Activated CD8-positive, alpha-beta memory T cell treated with anti-CD3 and anti-CD28 coated beads, Interleukin-2, amount 50 U/mL, for 4 hours (primary cell): ENCODE measurements around the gene PCDHGB6.
"Not testable (repeated sequence)": the region's sequence is repeated elsewhere in the genome, so short reads cannot be mapped to it uniquely, and the experiment has no call there.

Experiments
- DNase-seq: peaks from one replicate; pipeline ENCODE4 v3.0.0-alpha.2; 2020

Gene PCDHGB6

DNA sequence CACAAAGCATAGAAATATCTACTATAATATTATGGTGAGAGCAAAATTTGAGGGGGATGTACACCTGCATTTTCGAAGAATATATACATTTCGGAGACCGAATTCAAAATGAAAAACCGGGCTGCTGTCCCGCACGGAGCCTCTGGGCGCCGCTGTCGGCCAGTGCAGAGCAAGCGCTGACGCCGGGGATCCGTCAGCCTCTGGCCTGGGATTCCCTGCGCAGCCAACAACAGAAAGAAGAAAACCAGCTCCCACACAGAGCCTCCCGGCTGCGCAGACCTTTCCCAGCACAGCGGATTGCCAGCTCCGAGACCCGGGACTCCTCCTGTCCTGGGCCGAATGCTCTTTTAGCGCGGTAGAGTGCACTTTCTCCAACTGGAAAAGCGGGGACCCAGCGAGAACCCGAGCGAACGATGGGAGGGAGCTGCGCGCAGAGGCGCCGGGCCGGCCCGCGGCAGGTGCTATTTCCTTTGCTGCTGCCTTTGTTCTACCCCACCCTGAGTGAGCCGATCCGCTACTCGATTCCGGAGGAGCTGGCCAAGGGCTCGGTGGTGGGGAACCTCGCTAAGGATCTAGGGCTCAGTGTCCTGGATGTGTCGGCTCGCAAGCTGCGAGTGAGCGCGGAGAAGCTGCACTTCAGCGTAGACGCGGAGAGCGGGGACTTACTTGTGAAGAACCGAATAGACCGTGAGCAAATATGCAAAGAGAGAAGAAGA lies at the start of gene PCDHGB6:
Gene PCDHGB6 (plus strand): TSS at position 232 of the 716 bp plus-strand sequence. CDS start 182 bp downstream, at position 414.
- DNase-seq: not testable (repeated sequence)

DNA sequence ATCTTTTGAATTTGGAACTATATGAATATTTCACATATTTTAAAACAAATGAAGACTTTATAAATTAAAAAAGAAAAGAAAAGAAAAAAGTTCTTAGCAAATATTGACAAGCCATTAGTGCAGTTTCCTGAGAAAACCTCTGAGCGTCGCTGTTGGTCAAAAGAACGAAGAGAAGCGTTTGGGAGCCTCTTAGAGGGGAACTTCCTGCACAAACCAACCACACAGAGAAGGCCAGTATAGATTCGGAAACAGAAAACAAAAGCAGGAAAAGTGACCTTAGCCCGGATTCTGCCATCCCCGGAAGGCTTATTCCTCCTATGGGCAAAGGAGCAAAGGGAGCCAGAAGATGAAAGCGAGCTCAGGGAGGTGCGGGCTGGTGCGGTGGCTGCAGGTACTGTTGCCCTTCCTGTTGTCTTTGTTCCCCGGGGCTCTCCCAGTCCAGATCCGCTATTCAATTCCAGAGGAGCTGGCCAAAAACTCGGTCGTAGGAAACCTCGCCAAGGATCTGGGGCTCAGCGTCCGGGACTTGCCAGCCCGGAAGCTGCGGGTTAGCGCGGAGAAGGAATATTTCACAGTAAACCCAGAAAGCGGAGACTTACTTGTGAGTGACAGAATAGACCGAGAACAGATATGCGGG lies 47.9 kb upstream of the PCDHGB6 start, which contains the start of gene PCDHGB2:
Gene PCDHGB2 (plus strand): TSS at position 205 of the 637 bp plus-strand sequence. CDS start 142 bp downstream, at position 347.
- DNase-seq: no peak

DNA sequence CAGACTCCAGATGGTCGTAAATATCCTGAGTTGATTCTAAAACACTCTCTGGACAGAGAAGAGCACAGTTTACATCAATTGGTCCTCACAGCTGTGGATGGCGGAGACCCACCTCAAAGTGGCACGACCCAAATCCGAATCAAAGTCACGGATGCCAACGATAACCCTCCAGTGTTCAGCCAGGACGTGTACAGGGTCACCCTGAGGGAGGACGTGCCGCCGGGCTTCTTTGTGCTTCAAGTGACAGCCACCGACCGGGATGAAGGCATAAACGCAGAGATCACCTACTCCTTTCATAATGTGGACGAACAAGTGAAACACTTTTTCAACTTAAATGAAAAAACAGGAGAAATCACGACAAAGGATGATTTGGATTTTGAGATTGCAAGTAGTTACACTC lies 47.1 kb upstream of the PCDHGB6 start:
- DNase-seq: no peak

DNA sequence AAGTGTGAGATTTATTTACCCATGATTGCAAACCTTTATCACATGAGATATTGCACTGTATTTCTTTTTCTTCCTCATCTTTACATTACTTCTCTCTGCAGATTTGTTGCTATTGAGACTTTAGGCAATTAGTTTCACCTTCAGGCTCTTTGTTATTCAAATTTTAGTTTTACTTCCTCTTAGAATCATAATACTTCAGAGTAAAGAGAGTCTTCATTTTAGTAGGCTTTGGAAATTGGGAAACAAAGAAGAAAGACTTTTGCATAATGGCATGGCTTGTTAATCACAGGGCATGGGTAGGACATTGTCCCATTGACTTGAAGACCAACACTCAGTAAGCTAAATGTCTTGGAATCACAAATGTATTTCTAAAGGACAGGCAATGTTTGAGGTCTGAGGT lies 45.1 kb upstream of the PCDHGB6 start:
- no peak for DNase-seq

DNA sequence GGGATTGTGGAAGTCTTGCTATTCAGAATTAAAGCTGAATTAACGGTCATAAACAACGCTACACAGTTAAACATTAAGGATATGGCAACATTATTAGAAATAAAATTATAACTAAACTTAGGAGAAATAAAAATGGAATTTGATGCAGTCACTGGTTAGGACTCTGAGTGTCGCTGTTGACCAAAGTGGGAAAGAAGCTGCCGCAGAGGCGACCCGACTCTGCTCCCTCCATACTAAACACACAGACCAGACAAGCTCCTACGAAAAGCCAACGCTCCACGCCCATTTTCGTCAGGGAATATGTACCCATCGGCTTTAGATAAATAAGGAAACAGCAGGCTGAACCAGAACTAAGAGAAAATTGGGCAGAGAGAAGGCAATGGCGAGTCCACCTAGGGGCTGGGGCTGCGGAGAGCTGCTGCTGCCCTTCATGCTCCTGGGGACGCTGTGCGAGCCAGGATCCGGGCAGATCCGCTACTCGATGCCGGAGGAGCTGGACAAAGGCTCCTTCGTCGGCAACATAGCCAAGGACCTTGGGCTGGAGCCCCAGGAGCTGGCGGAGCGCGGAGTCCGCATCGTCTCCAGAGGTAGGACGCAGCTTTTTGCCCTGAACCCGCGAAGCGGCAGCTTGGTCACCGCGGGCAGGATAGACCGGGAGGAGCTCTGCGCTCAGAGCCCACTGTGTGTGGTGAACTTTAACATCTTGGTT lies 43.7 kb upstream of the PCDHGB6 start, which contains the start of gene PCDHGA5:
Gene PCDHGA5 (plus strand): TSS at position 211 of the 709 bp plus-strand sequence. CDS start 169 bp downstream, at position 380.
- no peak for DNase-seq

DNA sequence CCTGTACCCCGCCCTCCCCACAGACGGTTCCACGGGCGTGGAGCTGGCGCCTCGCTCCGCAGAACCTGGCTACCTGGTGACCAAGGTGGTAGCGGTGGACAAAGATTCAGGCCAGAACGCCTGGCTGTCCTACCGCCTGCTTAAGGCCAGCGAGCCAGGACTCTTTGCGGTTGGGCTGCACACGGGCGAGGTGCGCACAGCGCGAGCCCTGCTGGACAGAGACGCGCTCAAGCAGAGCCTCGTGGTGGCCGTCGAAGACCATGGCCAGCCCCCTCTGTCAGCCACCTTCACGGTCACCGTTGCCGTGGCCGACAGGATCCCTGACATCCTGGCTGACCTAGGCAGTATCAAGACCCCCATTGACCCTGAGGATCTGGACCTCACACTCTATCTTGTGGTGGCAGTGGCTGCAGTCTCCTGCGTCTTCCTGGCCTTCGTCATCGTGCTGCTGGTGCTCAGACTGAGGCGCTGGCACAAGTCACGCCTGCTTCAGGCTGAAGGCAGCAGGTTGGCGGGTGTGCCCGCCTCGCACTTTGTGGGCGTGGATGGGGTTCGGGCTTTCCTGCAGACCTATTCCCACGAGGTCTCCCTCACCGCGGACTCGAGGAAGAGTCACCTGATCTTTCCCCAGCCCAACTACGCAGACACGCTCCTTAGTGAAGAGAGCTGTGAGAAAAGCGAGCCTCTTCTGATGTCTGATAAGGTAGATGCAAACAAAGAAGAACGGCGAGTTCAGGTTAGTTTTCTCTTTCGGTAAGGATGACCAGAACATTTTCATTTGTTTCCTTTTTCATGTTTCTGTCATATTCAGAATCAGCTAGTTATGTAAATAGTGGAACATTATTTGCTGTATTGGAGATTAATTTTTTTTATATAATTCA lies 41.6 kb upstream of the PCDHGB6 start:
- no peak for DNase-seq

DNA sequence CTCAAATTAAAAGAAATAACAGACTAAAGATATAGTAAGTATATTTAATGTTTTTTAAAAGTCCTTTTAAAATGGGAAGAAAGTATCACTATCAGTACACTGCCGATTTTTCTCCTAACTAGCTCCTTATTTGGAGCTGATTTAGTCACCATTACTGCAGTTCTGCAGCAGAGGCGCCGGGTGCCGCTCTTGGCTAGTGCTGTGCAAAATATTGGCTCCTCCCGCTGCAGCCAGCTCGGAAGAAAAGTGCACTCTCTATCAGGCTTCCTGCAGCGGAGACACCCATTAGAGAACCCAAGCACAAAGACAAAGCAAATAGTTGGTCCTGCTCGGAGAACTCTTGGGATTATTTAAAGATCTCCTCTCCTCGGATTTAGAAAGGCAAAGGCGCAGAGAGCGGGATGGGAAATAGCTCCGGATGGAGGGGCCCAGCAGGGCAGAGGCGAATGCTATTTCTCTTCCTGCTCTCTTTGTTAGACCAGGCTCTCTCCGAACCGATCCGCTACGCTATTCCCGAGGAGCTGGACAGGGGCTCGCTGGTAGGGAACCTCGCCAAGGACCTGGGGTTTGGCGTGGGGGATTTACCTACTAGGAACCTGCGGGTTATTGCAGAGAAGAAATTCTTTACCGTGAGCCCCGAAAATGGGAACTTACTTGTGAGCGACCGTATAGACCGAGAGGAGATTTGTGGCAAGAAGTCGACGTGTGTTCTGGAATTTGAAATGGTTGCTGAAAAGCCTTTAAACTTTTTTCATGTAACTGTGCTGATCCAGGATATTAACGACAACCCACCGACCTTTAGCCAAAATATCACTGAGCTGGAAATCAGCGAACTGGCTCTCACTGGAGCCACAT lies 37.6 kb upstream of the PCDHGB6 start, which contains the start of gene PCDHGB3:
Gene PCDHGB3 (plus strand): TSS at position 249 of the 855 bp plus-strand sequence. CDS start 153 bp downstream, at position 402.
- no peak for DNase-seq

DNA sequence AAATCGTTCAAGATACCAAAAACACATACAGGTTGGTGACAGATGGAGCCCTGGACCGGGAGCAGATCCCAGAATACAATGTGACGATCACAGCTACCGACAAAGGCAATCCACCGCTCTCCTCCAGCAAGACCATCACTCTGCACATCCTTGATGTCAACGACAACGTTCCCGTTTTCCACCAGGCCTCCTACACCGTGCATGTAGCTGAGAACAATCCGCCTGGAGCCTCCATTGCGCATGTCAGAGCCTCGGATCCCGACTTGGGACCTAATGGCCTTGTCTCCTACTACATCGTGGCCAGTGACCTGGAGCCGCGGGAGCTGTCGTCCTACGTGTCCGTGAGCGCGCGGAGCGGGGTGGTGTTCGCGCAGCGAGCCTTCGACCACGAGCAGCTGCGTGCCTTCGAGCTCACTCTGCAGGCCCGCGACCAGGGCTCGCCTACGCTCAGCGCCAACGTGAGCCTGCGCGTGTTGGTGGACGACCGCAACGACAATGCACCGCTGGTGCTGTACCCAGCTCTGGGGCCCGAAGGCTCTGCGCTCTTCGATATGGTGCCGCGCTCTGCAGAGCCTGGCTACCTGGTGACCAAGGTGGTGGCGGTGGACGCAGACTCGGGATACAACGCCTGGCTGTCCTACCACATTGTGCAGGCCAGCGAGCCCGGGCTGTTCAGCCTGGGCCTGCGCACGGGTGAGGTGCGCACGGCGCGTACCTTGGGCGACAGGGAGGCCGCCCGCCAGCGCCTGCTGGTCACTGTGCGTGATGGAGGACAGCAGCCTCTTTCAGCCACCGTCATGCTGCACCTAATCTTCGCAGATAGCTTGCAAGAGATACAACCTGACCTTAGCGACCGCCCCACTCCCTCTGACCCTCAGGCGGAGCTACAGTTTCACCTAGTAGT lies 36.0 kb upstream of the PCDHGB6 start:
- no peak for DNase-seq

DNA sequence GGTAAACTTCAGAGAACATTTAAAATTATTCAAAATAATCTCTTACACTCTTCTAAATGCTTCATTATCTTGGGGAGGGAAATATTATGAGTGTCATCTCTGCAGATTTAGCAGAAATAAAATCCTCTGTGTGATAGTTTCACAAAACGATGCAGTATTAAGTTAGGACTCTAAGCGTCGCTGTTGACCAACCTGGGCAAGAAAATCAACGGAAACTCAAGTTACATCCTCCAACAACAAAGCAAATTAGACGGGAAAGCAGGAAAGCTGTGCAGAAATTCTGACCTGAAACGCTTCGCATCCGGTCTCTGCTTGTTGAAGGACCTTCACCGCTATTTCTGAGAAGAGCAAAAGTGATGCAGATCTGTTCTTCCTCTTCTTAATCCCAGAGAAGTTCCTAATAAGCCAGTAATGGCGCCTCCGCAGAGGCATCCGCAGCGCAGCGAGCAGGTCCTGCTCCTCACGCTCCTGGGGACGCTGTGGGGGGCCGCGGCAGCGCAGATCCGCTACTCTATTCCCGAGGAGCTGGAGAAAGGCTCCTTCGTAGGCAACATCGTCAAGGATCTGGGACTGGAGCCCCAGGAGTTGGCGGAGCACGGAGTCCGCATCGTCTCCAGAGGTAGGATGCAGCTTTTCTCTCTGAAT lies 34.0 kb upstream of the PCDHGB6 start, which contains the start of gene PCDHGA6:
Gene PCDHGA6 (plus strand): TSS at position 219 of the 645 bp plus-strand sequence. CDS start 193 bp downstream, at position 412.
- no peak for DNase-seq

DNA sequence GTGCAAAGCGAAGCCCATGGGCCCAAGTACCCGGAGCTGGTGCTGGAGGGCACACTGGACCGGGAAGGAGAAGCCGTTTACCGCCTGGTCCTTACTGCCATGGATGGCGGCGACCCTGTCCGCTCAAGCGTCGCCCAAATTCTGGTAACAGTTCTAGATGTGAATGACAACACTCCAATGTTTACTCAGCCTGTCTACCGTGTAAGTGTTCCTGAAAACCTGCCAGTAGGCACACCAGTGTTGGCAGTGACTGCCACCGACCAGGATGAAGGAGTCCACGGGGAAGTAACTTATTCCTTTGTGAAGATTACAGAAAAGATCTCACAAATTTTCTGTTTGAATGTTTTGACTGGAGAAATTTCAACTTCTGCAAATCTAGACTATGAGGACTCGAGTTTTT lies 33.2 kb upstream of the PCDHGB6 start:
- DNase-seq: no peak

DNA sequence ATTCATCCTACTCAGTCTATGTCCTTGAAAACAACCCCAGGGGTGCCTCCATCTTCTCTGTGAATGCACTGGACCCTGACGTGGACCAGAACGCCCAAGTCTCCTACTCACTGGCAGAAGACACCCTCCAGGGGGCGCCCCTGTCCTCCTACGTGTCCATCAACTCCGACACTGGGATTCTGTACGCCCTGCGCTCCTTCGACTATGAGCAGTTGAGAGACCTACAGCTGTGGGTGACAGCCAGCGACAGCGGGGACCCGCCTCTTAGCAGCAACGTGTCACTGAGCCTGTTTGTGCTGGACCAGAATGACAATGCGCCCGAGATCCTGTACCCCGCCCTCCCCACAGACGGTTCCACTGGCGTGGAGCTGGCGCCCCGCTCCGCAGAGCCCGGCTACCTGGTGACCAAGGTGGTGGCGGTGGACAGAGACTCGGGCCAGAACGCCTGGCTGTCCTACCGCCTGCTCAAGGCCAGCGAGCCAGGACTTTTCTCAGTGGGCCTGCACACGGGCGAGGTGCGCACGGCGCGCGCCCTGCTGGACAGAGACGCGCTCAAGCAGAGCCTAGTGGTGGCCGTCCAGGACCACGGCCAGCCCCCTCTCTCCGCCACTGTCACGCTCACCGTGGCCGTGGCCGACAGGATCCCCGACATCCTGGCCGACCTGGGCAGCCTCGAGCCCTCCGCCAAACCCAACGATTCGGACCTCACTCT lies 32.2 kb upstream of the PCDHGB6 start:
- DNase-seq: not testable (repeated sequence)

DNA sequence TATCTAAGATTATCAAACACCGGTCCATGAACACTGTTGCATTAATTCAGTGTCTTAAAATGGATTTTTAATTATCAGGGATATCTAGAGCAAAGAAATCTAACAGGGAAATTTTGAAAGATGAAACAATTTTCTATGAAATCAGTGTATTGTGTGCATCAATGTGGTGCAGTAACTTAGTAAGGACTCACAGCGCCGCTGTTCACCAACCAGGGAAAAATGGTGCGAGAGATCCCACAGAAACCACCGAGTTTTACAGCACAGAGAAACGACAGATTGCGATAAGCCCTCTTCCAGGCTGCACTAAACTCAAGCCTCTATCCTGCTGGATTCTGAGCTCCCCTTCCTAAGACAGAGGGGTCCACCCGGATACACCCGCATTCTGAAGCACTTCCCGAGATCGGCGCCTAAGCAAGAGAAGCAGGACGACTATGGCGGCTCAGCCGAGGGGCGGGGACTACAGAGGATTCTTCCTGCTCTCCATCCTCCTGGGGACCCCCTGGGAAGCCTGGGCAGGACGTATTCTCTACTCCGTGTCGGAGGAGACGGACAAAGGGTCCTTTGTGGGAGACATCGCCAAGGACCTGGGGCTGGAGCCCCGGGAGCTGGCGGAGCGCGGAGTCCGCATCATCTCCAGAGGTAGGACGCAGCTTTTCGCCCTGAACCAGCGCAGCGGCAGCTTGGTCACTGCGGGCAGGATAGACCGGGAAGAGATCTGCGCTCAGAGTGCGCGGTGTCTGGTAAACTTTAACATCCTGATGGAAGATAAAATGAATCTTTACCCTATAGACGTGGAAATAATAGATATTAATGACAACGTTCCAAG lies 25.1 kb upstream of the PCDHGB6 start, which contains the start of gene PCDHGA7:
Gene PCDHGA7 (plus strand): TSS at position 274 of the 826 bp plus-strand sequence. CDS start 158 bp downstream, at position 432.
- no peak for DNase-seq

DNA sequence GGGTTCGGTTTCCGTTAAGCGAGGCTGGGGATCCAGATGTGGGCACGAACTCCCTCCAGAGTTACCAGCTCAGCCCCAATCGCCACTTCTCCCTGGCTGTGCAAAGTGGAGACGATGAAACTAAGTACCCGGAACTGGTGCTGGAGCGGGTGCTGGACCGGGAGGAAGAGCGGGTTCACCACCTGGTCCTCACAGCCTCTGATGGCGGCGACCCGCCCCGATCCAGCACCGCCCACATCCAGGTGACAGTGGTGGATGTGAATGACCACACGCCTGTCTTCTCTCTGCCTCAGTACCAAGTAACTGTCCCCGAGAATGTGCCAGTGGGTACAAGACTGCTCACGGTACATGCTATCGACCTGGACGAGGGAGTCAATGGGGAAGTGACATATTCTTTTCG lies 24.5 kb upstream of the PCDHGB6 start:
- DNase-seq: no peak

DNA sequence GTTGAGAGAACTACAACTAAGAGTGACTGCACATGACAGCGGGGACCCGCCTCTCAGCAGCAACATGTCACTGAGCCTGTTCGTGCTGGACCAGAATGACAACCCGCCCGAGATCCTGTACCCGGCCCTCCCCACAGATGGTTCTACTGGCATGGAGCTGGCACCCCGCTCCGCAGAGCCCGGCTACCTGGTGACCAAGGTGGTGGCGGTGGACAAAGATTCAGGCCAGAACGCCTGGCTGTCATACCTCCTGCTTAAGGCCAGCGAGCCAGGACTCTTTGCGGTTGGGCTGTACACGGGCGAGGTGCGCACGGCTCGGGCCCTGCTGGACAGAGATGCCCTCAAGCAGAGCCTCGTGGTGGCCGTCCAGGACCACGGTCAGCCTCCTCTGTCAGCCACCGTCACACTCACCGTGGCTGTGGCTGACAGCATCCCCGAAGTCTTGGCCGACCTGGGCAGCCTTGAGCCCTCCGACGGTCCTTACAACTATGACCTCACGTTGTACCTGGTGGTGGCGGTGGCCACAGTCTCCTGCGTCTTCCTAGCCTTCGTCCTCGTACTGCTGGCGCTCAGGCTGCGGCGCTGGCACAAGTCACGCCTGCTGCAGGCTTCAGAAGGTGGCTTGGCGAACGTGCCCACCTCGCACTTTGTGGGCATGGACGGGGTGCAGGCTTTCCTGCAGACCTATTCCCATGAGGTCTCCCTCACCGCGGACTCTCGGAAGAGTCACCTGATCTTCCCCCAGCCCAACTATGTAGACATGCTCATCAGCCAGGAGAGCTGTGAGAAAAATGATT lies 23.2 kb upstream of the PCDHGB6 start:
- no peak for DNase-seq

DNA sequence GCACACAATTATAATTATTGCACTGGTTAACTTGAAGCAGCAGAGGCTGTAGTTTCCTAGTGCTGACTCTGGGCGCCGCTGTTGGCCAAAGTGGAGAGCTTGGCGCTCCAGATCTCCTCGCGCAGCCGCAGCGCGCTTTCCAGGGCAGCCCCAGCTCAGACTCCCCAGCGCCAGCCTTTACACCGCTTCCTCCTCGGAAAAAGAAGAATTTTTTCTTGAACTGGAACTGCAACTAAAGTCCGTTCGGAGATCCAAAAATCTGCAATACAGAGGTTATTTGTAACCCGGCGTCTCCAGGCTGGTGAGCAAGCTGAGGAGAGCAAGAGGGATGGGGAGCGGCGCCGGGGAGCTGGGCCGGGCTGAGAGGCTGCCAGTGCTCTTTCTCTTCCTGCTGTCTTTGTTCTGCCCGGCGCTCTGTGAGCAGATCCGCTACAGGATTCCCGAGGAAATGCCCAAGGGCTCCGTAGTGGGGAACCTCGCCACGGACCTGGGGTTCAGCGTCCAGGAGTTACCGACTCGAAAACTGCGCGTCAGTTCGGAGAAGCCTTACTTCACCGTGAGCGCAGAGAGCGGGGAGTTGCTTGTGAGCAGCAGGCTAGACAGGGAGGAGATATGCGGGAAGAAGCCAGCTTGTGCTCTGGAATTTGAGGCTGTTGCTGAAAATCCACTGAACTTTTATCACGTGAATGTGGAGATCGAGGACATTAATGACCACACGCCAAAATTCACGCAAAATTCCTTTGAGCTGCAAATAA lies 20.1 kb upstream of the PCDHGB6 start, which contains the start of gene PCDHGB4:
Gene PCDHGB4 (plus strand): TSS at position 142 of the 755 bp plus-strand sequence. CDS start 187 bp downstream, at position 329.
- not testable (repeated sequence) for DNase-seq

DNA sequence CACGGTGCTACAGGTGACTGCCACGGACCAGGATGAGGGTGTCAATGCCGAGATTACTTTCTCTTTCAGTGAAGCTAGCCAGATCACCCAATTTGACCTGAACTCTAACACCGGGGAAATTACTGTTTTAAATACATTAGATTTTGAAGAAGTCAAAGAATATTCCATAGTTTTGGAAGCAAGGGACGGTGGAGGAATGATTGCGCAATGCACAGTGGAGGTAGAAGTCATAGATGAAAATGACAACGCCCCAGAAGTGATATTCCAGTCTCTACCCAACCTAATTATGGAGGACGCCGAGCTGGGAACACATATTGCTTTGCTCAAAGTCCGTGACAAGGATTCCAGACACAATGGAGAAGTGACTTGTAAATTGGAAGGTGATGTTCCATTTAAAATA lies 19.2 kb upstream of the PCDHGB6 start:
- no peak for DNase-seq
